Thyroid gland (tissue), 4 donors: ENCODE data around the gene KPNA1.

ENCODE experiments used
- POLR2A ChIP-seq, 2 donors: fragments of 450-650 bp; IDR thresholded peaks; one replicate each; pipeline ENCODE4 v1.6.1; 2017; ENCODE audit warnings: antibody characterized with exemption in 2 of 2, mild to moderate bottlenecking in 2 of 2, moderate library complexity in 1 of 2
- TF ChIP-seq, protein P1 (sequence below), 6 experiments: fragments of 200-600 bp in 3 of 6; fragments of 450-650 bp in 3 of 6; sonication (generic) in 3 of 6; IDR thresholded peaks; one replicate each; pipeline ENCODE4 v1.5.1; 2016 to 2019; ENCODE audit warnings: antibody characterized with exemption in 6 of 6, mild to moderate bottlenecking in 2 of 6, inconsistent platforms in 1 of 6, moderate library complexity in 1 of 6

- TF ChIP-seq, protein P1, sequence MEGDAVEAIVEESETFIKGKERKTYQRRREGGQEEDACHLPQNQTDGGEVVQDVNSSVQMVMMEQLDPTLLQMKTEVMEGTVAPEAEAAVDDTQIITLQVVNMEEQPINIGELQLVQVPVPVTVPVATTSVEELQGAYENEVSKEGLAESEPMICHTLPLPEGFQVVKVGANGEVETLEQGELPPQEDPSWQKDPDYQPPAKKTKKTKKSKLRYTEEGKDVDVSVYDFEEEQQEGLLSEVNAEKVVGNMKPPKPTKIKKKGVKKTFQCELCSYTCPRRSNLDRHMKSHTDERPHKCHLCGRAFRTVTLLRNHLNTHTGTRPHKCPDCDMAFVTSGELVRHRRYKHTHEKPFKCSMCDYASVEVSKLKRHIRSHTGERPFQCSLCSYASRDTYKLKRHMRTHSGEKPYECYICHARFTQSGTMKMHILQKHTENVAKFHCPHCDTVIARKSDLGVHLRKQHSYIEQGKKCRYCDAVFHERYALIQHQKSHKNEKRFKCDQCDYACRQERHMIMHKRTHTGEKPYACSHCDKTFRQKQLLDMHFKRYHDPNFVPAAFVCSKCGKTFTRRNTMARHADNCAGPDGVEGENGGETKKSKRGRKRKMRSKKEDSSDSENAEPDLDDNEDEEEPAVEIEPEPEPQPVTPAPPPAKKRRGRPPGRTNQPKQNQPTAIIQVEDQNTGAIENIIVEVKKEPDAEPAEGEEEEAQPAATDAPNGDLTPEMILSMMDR (IDR thresholded peaks at IDR 0.05), result no peak
- TF ChIP-seq POLR2A (IDR thresholded peaks at IDR 0.05), result no peak
Observed at GRCh38 chr3:122461806-122462205, 52.9 kb downstream of the KPNA1 start.
